K562 (cell line): Measurements from ENCODE around the gene GNPTAB. TPM values are rescaled to one million over a fixed set of nuclear protein-coding genes. Genes with fewer than 3 reads are reported as not detected.

Source experiments
- CBX3 ChIP-seq, 2 experiments: IDR thresholded peaks; 1 replicate in 1 of 2; 2 replicates in 1 of 2; pipeline ENCODE4 v1.6.1; 2012; ENCODE audit warnings: inconsistent platforms in 2 of 2, low read length in 2 of 2, borderline replicate concordance in 1 of 2, control low read depth in 1 of 2
- KDM5B ChIP-seq: fragments of 200-600 bp; sonication (generic); IDR thresholded peaks from 2 replicates; pipeline ENCODE4 v1.6.1; 2012; ENCODE audit warnings: low read depth, mild to moderate bottlenecking, moderate library complexity, low read length, control low read depth, inconsistent platforms; ENCODE audit not compliant: insufficient replicate concordance
- MIER1 ChIP-seq: fragments of 450-650 bp; IDR thresholded peaks from 2 replicates; pipeline ENCODE4 v1.6.1; 2016; ENCODE audit warnings: antibody characterized with exemption, mild to moderate bottlenecking, low read depth
- NFYB ChIP-seq: IDR thresholded peaks from 2 replicates; pipeline ENCODE4 v1.6.1; 2011; ENCODE audit warnings: mild to moderate bottlenecking, moderate library complexity; ENCODE audit not compliant: insufficient read length; ENCODE audit errors: extremely low read depth
- PML ChIP-seq: IDR thresholded peaks from 2 replicates; pipeline ENCODE4 v1.6.1; 2012; ENCODE audit warnings: low read length, inconsistent platforms
- PRMT5 ChIP-seq: sonication (generic); formaldehyde crosslinking; IDR thresholded peaks from 2 replicates; pipeline ENCODE4 v1.5.0; 2020; ENCODE audit warnings: missing genetic modification reagents
- ZBTB49 ChIP-seq: sonication (generic); formaldehyde crosslinking; IDR thresholded peaks from 2 replicates; pipeline ENCODE4 v1.8.0; 2022; ENCODE audit warnings: missing genetic modification reagents, mild to moderate bottlenecking, borderline replicate concordance
- ZNF507 ChIP-seq: conservative IDR thresholded peaks from 2 replicates; pipeline ENCODE4 v1.6.1; 2017; ENCODE audit warnings: missing genetic modification characterization, missing compliant biosample characterization
- ZNF583 ChIP-seq: fragments of 250-450 bp; sonication (Bioruptor Pico); IDR thresholded peaks from 2 replicates; pipeline ENCODE4 v1.4.0; 2020
- polyA plus RNA-seq, 8 experiments: library from polyadenylated mRNA; depleted of rRNA in 4 of 8; stranded (reverse) in 5 of 8; unstranded in 3 of 8; fragments of >200 nt; fragmentation: Nextera tagmentation in 2 of 8; fragmentation: Illumina TruSeq in 1 of 8; extraction: Ambion mirVana in 2 of 8; extraction: Trizol in 1 of 8; gene quantifications; 2 replicates each; pipeline versions ENCODE4 v1.2.1 to v1.2.3, GENCODE V29; 2011 to 2014; ENCODE audit warnings: inconsistent platforms in 1 of 8, missing spikeins in 1 of 8
- total RNA-seq, 7 experiments: library from RNA; depleted of rRNA in 6 of 7; stranded (reverse); fragments of >200 nt in 6 of 7; fragmentation: Illumina TruSeq in 2 of 7; extraction: Trizol in 2 of 7; gene quantifications; 2 replicates each; pipeline versions ENCODE4 v1.2.1 to v1.2.3, GENCODE V29; 2011 to 2021; ENCODE audit warnings: low replicate concordance in 1 of 7
- TF ChIP-seq, protein P1 (sequence below): sonication (generic); formaldehyde crosslinking; IDR thresholded peaks from 2 replicates; pipeline ENCODE4 v1.8.1; 2023; ENCODE audit warnings: mild to moderate bottlenecking, missing genetic modification reagents
- TF ChIP-seq, protein P2 (sequence below), 2 experiments: fragments of 450-650 bp; IDR thresholded peaks; 2 replicates each; pipeline ENCODE4 v1.6.1; 2016; ENCODE audit warnings: mild to moderate bottlenecking in 2 of 2, borderline replicate concordance in 1 of 2, low read depth in 1 of 2, moderate library complexity in 1 of 2

Gene GNPTAB
- total and polyA plus RNA-seq, 9 of the 15 experiments (the other 6 are each of a cell fraction or from before 2014, with no cell fraction given), result 5.9 to 23.2 (median 19.3) TPM

DNA sequence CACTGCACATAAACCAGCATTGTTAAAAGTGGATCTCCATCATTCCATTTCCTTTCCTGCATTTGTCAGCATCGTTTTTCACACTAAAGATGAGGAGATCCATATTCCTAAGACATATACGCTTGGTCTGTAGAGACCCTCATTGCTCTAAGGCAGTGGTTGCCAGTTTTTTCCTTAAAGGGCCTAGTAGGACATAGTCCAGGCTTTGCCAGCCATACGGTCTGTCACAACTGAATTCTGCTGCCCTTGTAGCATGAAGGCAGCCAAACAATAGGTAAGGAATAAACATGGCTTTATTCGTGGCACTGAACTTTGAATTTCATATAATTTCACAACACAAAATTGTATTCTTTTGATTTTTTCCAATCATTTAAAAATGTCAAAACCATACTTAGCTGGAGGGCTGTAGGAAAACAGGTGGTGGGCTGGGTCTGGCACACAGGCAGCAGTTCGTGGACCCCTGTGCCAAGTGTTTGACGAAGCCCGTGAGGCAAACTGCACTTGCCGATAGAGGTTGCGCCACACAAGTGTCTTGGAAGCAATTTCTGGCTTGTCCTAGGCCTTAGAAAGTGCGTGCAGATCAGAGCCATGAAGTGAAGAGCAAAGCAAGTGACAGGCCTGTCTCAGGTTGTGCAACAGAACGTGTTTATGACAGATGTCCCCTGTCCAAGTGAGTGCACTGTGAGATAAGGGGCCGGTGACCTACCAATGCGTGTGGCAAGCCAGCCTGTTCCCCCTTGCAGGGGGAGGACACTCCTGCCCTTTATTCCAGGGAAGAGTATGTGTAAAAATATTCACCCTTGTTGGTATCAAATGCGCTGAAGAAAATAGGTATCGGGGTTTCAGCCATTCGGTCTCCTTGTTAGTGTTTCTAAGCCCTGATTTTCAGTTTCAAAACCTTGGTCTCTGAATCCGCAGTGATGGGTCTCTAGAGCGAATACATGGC lies 134.2 kb downstream of the GNPTAB start (continued):
- TF ChIP-seq, protein P1, sequence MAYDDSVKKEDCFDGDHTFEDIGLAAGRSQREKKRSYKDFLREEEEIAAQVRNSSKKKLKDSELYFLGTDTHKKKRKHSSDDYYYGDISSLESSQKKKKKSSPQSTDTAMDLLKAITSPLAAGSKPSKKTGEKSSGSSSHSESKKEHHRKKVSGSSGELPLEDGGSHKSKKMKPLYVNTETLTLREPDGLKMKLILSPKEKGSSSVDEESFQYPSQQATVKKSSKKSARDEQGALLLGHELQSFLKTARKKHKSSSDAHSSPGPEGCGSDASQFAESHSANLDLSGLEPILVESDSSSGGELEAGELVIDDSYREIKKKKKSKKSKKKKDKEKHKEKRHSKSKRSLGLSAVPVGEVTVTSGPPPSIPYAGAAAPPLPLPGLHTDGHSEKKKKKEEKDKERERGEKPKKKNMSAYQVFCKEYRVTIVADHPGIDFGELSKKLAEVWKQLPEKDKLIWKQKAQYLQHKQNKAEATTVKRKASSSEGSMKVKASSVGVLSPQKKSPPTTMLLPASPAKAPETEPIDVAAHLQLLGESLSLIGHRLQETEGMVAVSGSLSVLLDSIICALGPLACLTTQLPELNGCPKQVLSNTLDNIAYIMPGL (CRISPR knock-in tag), result no peak
- TF ChIP-seq PML (peak; percentile 92), CBX3 (IDR thresholded peaks at IDR 0.05; ENCODE audit: borderline replicate concordance in 1 of 2, low read length in 2 of 2) (peak in 1 of 2 experiments; percentile 91; a peak in 2 of 3 replicates), ZNF507 (no peak), ZNF583 (CRISPR knock-in tag) (peak; percentile 30; the same call in 1 of the 2 replicates), ZBTB49 (CRISPR knock-in tag) (no peak), KDM5B (peak; percentile 36), MIER1 (no peak), PRMT5 (CRISPR knock-in tag) (no peak), NFYB (no peak)
- TF ChIP-seq, protein P2, sequence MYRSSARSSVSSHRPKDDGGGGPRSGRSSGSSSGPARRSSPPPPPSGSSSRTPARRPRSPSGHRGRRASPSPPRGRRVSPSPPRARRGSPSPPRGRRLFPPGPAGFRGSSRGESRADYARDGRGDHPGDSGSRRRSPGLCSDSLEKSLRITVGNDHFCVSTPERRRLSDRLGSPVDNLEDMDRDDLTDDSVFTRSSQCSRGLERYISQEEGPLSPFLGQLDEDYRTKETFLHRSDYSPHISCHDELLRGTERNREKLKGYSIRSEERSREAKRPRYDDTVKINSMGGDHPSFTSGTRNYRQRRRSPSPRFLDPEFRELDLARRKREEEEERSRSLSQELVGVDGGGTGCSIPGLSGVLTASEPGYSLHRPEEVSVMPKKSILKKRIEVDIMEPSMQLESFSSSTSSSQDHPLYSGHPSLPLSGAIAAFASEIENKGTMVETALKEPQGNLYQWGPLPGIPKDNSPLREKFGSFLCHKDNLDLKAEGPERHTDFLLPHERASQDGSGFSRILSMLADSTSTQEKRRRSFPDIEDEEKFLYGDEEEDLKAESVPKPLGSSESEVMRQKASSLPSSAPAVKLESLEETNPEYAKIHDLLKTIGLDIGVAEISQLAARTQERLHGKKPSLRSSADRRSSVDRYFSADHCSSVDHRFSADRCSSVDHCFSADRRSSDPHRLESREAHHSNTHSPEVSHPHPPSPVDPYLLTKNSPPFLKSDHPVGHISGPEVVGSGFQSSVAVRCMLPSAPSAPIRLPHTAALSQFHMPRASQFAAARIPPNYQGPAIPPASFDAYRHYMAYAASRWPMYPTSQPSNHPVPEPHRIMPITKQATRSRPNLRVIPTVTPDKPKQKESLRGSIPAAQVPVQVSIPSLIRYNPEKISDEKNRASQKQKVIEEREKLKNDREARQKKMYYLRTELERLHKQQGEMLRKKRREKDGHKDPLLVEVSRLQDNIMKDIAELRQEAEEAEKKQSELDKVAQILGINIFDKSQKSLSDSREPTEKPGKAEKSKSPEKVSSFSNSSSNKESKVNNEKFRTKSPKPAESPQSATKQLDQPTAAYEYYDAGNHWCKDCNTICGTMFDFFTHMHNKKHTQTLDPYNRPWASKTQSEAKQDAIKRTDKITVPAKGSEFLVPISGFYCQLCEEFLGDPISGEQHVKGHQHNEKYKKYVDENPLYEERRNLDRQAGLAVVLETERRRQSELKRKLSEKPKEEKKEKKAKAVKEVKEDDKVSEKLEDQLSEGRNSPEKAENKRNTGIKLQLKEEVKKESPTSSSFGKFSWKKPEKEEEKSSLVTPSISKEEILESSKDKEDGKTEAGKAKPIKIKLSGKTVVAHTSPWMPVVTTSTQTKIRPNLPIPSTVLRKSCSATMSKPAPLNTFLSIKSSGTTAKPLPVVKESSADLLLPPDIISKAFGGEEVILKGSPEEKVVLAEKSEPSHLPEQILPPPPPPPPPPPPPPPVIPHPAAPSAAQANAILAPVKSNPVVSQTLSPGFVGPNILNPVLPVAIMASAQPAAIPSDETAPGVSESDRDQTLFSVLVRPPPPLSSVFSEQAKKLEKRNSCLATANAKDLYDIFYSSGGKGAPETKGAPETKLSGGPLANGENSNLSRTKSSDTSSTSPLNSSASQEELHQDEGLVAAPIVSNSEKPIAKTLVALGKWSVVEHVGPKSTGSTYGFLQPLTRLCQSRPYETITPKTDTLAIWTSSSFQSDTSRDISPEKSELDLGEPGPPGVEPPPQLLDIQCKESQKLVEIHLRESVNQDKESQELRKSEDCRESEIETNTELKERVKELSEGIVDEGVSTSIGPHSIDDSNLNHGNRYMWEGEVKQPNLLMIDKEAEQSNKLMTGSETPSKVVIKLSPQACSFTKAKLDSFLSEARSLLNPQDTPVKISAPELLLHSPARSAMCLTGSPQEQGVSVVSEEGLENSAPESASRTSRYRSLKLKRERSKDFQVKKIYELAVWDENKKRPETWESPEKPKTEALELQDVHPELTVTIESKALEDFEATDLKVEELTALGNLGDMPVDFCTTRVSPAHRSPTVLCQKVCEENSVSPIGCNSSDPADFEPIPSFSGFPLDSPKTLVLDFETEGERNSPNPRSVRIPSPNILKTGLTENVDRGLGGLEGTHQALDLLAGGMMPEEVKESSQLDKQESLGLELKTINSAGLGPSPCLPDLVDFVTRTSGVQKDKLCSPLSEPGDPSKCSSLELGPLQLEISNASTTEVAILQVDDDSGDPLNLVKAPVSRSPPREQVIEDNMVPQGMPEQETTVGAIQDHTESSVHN (IDR thresholded peaks at IDR 0.05; ENCODE audit: borderline replicate concordance in 1 of 2, low read depth in 1 of 2), result peak in 1 of 2 experiments; percentile 82; a peak in 2 of 4 replicates
